RWPE1 (cell line): ENCODE measurements around the gene PKNOX2.

Experiments used
- CTCF ChIA-PET: fragments of 350-600 bp; sonication (Branson Sonifier 250); formaldehyde crosslinking; extraction: SDS; loops from one replicate; lab custom pipeline; 2021; lab: Yijun Ruan, JAX
- POLR2A ChIA-PET: fragments of 400-600 bp; formaldehyde crosslinking; extraction: SDS; loops from one replicate; lab custom pipeline; 2020; ENCODE audit warnings: antibody characterized with exemption; ENCODE audit not compliant: low non-redundant PET; lab: Yijun Ruan, JAX
- DNase-seq: peaks from one replicate; pipeline ENCODE4 v3.0.0; 2012; ENCODE audit warnings: low spot score
- H3K27ac ChIP-seq: fragments of 450-650 bp; 2 replicates; pipeline ENCODE4 v1.5.1; 2017
- TF ChIP-seq, protein P1 (sequence below): fragments of 450-650 bp; conservative IDR thresholded peaks from 2 replicates; pipeline ENCODE4 v1.5.1; 2017; ENCODE audit warnings: low read depth, mild to moderate bottlenecking

PKNOX2 gene

DNA sequence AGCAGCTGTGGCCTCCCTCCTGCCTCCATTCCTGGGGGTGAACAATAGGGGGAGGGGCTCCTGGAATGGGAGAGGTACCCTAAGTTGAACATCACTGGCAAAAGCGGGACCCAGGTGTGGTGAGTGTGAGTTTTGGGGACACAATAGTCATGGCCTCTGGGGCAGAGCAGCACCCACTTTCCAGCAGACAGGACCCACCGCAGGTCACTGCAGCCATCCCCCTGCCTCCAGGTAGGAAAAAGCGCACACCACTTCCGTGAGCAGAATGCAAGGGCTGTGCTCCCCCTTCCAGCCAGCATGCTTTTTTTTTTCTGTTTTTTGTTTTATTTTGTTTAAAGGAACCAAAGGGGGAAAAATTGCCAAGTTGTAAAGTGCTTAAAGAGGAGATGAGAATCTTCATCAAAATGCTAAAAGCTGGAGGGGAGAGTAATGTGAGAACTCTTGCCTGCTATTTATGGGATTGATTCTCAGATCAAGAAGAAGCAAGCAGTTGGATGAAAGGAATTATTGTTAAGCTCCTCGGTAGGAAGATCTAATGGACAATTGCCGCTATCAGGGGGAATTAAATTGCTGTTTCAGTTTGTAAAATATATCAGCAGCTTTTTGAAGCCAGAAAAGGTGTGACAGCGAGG, 178.7 kb downstream of the PKNOX2 start:
- H3K27ac ChIP-seq = no peak overlapping the region
- TF ChIP-seq, protein P1, sequence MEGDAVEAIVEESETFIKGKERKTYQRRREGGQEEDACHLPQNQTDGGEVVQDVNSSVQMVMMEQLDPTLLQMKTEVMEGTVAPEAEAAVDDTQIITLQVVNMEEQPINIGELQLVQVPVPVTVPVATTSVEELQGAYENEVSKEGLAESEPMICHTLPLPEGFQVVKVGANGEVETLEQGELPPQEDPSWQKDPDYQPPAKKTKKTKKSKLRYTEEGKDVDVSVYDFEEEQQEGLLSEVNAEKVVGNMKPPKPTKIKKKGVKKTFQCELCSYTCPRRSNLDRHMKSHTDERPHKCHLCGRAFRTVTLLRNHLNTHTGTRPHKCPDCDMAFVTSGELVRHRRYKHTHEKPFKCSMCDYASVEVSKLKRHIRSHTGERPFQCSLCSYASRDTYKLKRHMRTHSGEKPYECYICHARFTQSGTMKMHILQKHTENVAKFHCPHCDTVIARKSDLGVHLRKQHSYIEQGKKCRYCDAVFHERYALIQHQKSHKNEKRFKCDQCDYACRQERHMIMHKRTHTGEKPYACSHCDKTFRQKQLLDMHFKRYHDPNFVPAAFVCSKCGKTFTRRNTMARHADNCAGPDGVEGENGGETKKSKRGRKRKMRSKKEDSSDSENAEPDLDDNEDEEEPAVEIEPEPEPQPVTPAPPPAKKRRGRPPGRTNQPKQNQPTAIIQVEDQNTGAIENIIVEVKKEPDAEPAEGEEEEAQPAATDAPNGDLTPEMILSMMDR = no peak
- CTCF ChIA-PET = interaction anchor here (0.7 to 0.8 kb wide), 2 partner anchors 13 to 206 kb away, joined by 3 read pairs; no protein-coding TSS in a partner anchor
- POLR2A ChIA-PET = no interaction called here
- no peak for DNase-seq

GRCh38 chr11:125343718-125344131, 179.2 kb downstream of the PKNOX2 start:
- no peak for DNase-seq
- POLR2A ChIA-PET = no interaction called here
- no peak overlapping the region for H3K27ac ChIP-seq
- TF ChIP-seq, protein P1 = no peak
- CTCF ChIA-PET = interaction anchor here (0.5 to 0.8 kb wide), 3 partner anchors 14 to 207 kb away, joined by 3 to 4 read pairs (median 3); no protein-coding TSS in a partner anchor

- DNase-seq = no peak
- no peak overlapping the region for H3K27ac ChIP-seq
- ChIA-PET POLR2A (no interaction called here), CTCF (interaction anchor here (0.6 to 1.5 kb wide), 9 partner anchors 8 to 275 kb away, joined by 3 to 13 read pairs (median 4); partner anchors contain the start of gene PKNOX2)
- TF ChIP-seq, protein P1 = no peak
These were observed 180.4 kb downstream of the PKNOX2 start for GRCh38 chr11:125344846-125345420.

- POLR2A ChIA-PET = no interaction called here
- peak; percentile 81 for DNase-seq
- TF ChIP-seq, protein P1 = peak; percentile 76
- CTCF ChIA-PET = interaction anchor here (0.5 to 1.5 kb wide), 18 partner anchors 7 to 874 kb away, joined by 3 to 13 read pairs (median 4); partner anchors contain the start of gene PKNOX2
- H3K27ac ChIP-seq = no peak overlapping the region
These were observed 181.0 kb downstream of the PKNOX2 start for GRCh38 chr11:125345421-125346178.

DNA sequence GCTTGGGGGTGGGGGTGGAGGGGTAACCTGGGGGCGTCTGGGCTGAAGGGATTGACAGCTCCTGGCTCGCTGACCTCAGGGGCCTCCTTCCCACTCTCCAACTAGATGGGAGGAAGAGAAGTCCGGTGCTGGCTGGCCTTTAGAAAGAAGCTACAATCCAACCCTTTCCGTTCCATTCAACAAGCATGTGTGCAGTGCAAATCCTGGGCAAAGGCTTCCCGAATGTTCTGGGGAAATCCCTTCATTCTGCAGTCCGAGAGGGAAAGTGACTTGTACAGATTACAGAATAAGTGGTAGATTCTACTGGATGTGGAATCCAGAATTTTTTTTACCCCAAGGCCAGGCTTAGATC, 181.6 kb downstream of the PKNOX2 start:
- ChIA-PET CTCF (interaction anchor here (0.6 to 1.5 kb wide), 17 partner anchors 10 to 468 kb away, joined by 3 to 13 read pairs (median 4); partner anchors contain the start of gene PKNOX2), POLR2A (no interaction called here)
- TF ChIP-seq, protein P1 = no peak
- DNase-seq = no peak
- H3K27ac ChIP-seq = no peak overlapping the region
